ENCODE data around the gene RPAP2.

DNA sequence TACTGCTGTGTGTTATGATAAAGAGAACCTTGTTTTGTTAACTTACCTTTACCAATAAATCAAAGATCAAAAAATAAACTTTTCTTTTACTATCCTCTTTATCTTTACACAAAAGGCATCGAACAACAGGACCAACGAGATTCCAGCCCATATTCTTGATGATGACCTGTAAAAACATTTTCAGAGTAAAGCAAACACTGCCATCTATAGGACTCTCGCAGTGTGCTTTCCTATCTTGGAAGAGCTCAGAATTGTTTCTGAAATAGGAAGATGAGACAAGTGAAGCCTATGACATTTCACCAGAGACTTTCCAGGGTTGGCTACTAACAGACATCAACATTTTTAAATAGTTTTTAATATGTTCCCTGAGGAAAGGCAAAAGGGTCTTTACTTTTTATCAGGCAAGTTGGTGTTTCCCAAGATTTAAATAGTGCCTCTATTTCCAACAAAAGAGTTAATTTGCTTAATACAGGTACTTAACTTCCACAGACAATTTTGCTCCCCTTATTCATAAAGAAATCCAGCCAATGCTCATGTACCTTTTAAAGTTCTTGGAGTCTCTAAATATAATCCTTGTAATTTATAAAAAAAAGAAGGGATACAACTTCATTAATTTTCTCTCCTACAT lies 7.4 kb upstream of the RPAP2 start:
- no peak for TF ChIP-seq POLR2A (IDR thresholded peaks at IDR 0.05; ENCODE audit: low read depth, low read length)
- no peak for TF ChIP-seq POLR2AphosphoS5 (IDR thresholded peaks at IDR 0.05; ENCODE audit: low read depth, low read length)
- TF ChIP-seq SPI1 (IDR thresholded peaks at IDR 0.05; ENCODE audit: low read depth, low read length), result no peak

Measured in GM12891 (cell line).